Measurements from ENCODE around the gene BRF1.
A peak's percentile ranks its signal among the peaks of the same experiment; 100 is the strongest.

The BRF1 gene

GRCh38 chr14:105317546-105317945 is 16.7 kb upstream of the BRF1 start:
- peaks cover 22% of the 10 kb centered on the region for H3K4me1 ChIP-seq (ENCODE audit: control insufficient read depth, insufficient read depth, low read length)
- H3K27ac ChIP-seq (ENCODE audit: low read depth, low read length): peak overlapping the region; percentile 56
- peak overlapping the region; percentile 54 for H3K4me3 ChIP-seq (ENCODE audit: low read length)
- no peaks in the 10 kb centered on the region for H3K27me3 ChIP-seq (ENCODE audit: control insufficient read depth, insufficient read depth, low read length)
- H3K36me3 ChIP-seq (ENCODE audit: control insufficient read depth, insufficient read depth, low read length): no peaks in the 10 kb centered on the region
- H3K9ac ChIP-seq (ENCODE audit: low read length): peak overlapping the region; percentile 21

GRCh38 chr14:105316968-105317510 is 16.2 kb upstream of the BRF1 start:
- H3K4me3 ChIP-seq (ENCODE audit: low read length): peak overlapping the region; percentile 54
- peak overlapping the region; percentile 56 for H3K27ac ChIP-seq (ENCODE audit: low read depth, low read length)
- peaks cover 22% of the 10 kb centered on the region for H3K4me1 ChIP-seq (ENCODE audit: control insufficient read depth, insufficient read depth, low read length)
- no peak overlapping the region for H3K9ac ChIP-seq (ENCODE audit: low read length)
- no peaks in the 10 kb centered on the region for H3K27me3 ChIP-seq (ENCODE audit: control insufficient read depth, insufficient read depth, low read length)
- no peaks in the 10 kb centered on the region for H3K36me3 ChIP-seq (ENCODE audit: control insufficient read depth, insufficient read depth, low read length)

GRCh38 chr14:105316577-105316941 is 15.8 kb upstream of the BRF1 start:
- Histone ChIP-seq H3K27ac (ENCODE audit: low read depth, low read length) (peak overlapping the region; percentile 56), H3K27me3 (ENCODE audit: control insufficient read depth, insufficient read depth, low read length) (no peaks in the 10 kb centered on the region), H3K9ac (ENCODE audit: low read length) (no peak overlapping the region), H3K4me1 (ENCODE audit: control insufficient read depth, insufficient read depth, low read length) (peaks cover 22% of the 10 kb centered on the region), H3K4me3 (ENCODE audit: low read length) (peak overlapping the region; percentile 54), H3K36me3 (ENCODE audit: control insufficient read depth, insufficient read depth, low read length) (no peaks in the 10 kb centered on the region)

GRCh38 chr14:105315941-105316576 is 15.3 kb upstream of the BRF1 start:
- Histone ChIP-seq H3K27me3 (ENCODE audit: control insufficient read depth, insufficient read depth, low read length) (no peaks in the 10 kb centered on the region), H3K9ac (ENCODE audit: low read length) (no peak overlapping the region), H3K27ac (ENCODE audit: low read depth, low read length) (peak overlapping the region; percentile 56), H3K4me1 (ENCODE audit: control insufficient read depth, insufficient read depth, low read length) (peaks cover 22% of the 10 kb centered on the region), H3K36me3 (ENCODE audit: control insufficient read depth, insufficient read depth, low read length) (no peaks in the 10 kb centered on the region), H3K4me3 (ENCODE audit: low read length) (peak overlapping the region; percentile 85)

GRCh38 chr14:105315211-105315721 is 14.5 kb upstream of the BRF1 start:
- Histone ChIP-seq H3K9ac (ENCODE audit: low read length) (no peak overlapping the region), H3K36me3 (ENCODE audit: control insufficient read depth, insufficient read depth, low read length) (no peaks in the 10 kb centered on the region), H3K4me3 (ENCODE audit: low read length) (peak overlapping the region; percentile 85), H3K27me3 (ENCODE audit: control insufficient read depth, insufficient read depth, low read length) (no peaks in the 10 kb centered on the region), H3K27ac (ENCODE audit: low read depth, low read length) (peak overlapping the region; percentile 43), H3K4me1 (ENCODE audit: control insufficient read depth, insufficient read depth, low read length) (peaks cover 22% of the 10 kb centered on the region)

- Histone ChIP-seq H3K27ac (ENCODE audit: low read depth, low read length) (peak within 1 kb of the TSS; percentile 91), H3K4me3 (ENCODE audit: low read length) (peak within 1 kb of the TSS; percentile 85), H3K4me1 (ENCODE audit: control insufficient read depth, insufficient read depth, low read length) (peaks cover 22% of the 10 kb centered on the region), H3K9ac (ENCODE audit: low read length) (peak within 1 kb of the TSS; percentile 47), H3K27me3 (ENCODE audit: control insufficient read depth, insufficient read depth, low read length) (no peaks in the 10 kb centered on the region), H3K36me3 (ENCODE audit: control insufficient read depth, insufficient read depth, low read length) (no peaks in the 10 kb centered on the region)
These were observed 13.7 kb upstream of the BRF1 start, which contains the start of gene PACS2 for GRCh38 chr14:105314287-105315200. PACS2 (plus strand) TSS chr14:105314748; CDS start chr14:105314919, 171 bp downstream.

- peaks cover 22% of the 10 kb centered on the region for H3K4me1 ChIP-seq (ENCODE audit: control insufficient read depth, insufficient read depth, low read length)
- H3K9ac ChIP-seq (ENCODE audit: low read length): peak overlapping the region; percentile 47
- H3K4me3 ChIP-seq (ENCODE audit: low read length): peak overlapping the region; percentile 71
- no peaks in the 10 kb centered on the region for H3K36me3 ChIP-seq (ENCODE audit: control insufficient read depth, insufficient read depth, low read length)
- H3K27me3 ChIP-seq (ENCODE audit: control insufficient read depth, insufficient read depth, low read length): no peaks in the 10 kb centered on the region
- H3K27ac ChIP-seq (ENCODE audit: low read depth, low read length): peak overlapping the region; percentile 91
These were observed 12.8 kb upstream of the BRF1 start for GRCh38 chr14:105313381-105314286.

GRCh38 chr14:105312973-105313372 is 12.2 kb upstream of the BRF1 start:
- H3K9ac ChIP-seq (ENCODE audit: low read length): no peak overlapping the region

GRCh38 chr14:105311838-105312237 is 11.0 kb upstream of the BRF1 start:
- Histone ChIP-seq H3K27me3 (ENCODE audit: control insufficient read depth, insufficient read depth, low read length) (no peaks in the 10 kb centered on the region), H3K4me1 (ENCODE audit: control insufficient read depth, insufficient read depth, low read length) (peaks cover 11% of the 10 kb centered on the region), H3K27ac (ENCODE audit: low read depth, low read length) (no peak overlapping the region), H3K9ac (ENCODE audit: low read length) (no peak overlapping the region), H3K36me3 (ENCODE audit: control insufficient read depth, insufficient read depth, low read length) (no peaks in the 10 kb centered on the region), H3K4me3 (ENCODE audit: low read length) (no peak overlapping the region)

More at GRCh38 chr14:105312973-105313372, 12.2 kb upstream of the BRF1 start:
- Histone ChIP-seq H3K36me3 (ENCODE audit: control insufficient read depth, insufficient read depth, low read length) (no peaks in the 10 kb centered on the region), H3K4me1 (ENCODE audit: control insufficient read depth, insufficient read depth, low read length) (peaks cover 22% of the 10 kb centered on the region), H3K27me3 (ENCODE audit: control insufficient read depth, insufficient read depth, low read length) (no peaks in the 10 kb centered on the region), H3K4me3 (ENCODE audit: low read length) (no peak overlapping the region), H3K27ac (ENCODE audit: low read depth, low read length) (peak overlapping the region; percentile 91)

GRCh38 chr14:105309371-105309770 is 8.6 kb upstream of the BRF1 start:
- H3K36me3 ChIP-seq (ENCODE audit: control insufficient read depth, insufficient read depth, low read length): no peaks in the 10 kb centered on the region
- no peak overlapping the region for H3K4me3 ChIP-seq (ENCODE audit: low read length)
- H3K4me1 ChIP-seq (ENCODE audit: control insufficient read depth, insufficient read depth, low read length): peaks cover 6% of the 10 kb centered on the region
- no peaks in the 10 kb centered on the region for H3K27me3 ChIP-seq (ENCODE audit: control insufficient read depth, insufficient read depth, low read length)
- no peak overlapping the region for H3K27ac ChIP-seq (ENCODE audit: low read depth, low read length)
- no peak overlapping the region for H3K9ac ChIP-seq (ENCODE audit: low read length)

- Histone ChIP-seq H3K36me3 (ENCODE audit: control insufficient read depth, insufficient read depth, low read length) (no peaks in the 10 kb centered on the region), H3K4me1 (ENCODE audit: control insufficient read depth, insufficient read depth, low read length) (no peaks in the 10 kb centered on the region), H3K9ac (ENCODE audit: low read length) (no peak overlapping the region), H3K4me3 (ENCODE audit: low read length) (no peak overlapping the region), H3K27me3 (ENCODE audit: control insufficient read depth, insufficient read depth, low read length) (no peaks in the 10 kb centered on the region), H3K27ac (ENCODE audit: low read depth, low read length) (no peak overlapping the region)
These were observed 6.4 kb upstream of the BRF1 start for GRCh38 chr14:105307052-105307727.
